Measurements from ENCODE around the gene STARD5.

DNA sequence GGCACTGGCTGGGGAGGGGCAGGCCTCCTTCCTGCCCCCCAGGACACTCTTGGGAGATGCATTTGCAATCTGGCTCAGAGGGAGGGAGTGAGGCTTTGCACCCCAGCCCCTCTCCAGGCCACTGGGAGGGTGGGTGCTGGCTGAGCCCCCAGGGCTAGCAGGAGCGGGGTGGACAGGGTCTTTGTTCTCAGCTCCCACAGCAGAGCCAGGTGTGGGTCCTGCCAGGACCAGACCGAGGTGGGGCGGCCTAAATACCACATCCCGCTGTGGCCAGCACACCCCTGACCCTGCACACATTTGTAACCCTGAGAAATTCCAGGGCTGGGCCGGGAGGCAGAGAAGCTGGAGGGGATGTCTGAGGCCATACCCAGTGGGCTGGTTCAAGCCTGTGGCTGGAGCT is 41.0 kb downstream of the STARD5 start:
- TF ChIP-seq ELF4 (CRISPR knock-in tag; IDR thresholded peaks at IDR 0.05) (no peak), PCBP2 (IDR thresholded peaks at IDR 0.05; ENCODE audit: low read depth, low read length, poor library complexity, severe bottlenecking) (no peak), PTBP1 (IDR thresholded peaks at IDR 0.05; ENCODE audit: low read depth, low read length) (no peak), POLR2A (conservative IDR thresholded peaks at IDR 0.05) (no peak), SIN3A (IDR thresholded peaks at IDR 0.05; ENCODE audit: borderline replicate concordance in 2 of 2, control insufficient read depth in 1 of 2, low read depth in 2 of 2, low read length in 2 of 2) (no peak), CBX3 (IDR thresholded peaks at IDR 0.05; ENCODE audit: borderline replicate concordance in 1 of 2, low read length in 2 of 2) (no peak), YY1 (IDR thresholded peaks at IDR 0.05; ENCODE audit: borderline replicate concordance in 1 of 3, control insufficient read depth in 1 of 3, extremely low read depth in 1 of 3, insufficient read depth in 3 of 3, insufficient read length in 1 of 3, insufficient replicate concordance in 2 of 3, low read depth in 1 of 3, low read length in 2 of 3) (no peak), BCL6 (CRISPR knock-in tag; IDR thresholded peaks at IDR 0.05) (no peak)
